ENCODE measurements around the gene ALKBH3. TPM values are rescaled to one million over a fixed set of nuclear protein-coding genes. Genes with fewer than 3 reads are reported as not detected.

Gene ALKBH3
- polyA plus RNA-seq, 4 donors, result 30.5 to 39.2 (median 32.3) TPM

GRCh38 chr11:43955381-43956118 lies 74.9 kb downstream of the ALKBH3 start:
- no peak for DNase-seq (ENCODE audit: low read depth in 4 of 4, low spot score in 3 of 4)

DNA sequence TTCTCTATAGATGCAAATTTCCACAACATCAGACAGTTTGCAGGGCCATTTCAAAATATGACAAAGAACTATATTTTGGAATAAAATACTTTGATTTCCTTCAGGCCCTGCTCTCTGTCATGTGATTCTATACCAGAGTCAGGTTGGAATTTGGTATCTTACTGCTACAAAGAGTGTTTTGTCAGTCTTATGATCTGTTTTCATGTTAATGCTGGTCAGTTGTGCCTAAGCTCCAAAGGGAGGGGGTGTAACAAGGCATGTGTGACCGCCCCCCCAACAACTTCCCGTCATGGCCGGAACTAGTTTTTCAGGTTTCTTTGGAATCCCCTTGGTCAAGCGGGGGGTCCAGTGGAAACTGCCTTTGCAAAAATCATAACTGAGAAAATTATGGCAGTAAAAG lies 76.9 kb downstream of the ALKBH3 start:
- DNase-seq (ENCODE audit: low read depth in 4 of 4, low spot score in 3 of 4), result no peak

GRCh38 chr11:43959321-43959995 lies 78.8 kb downstream of the ALKBH3 start:
- DNase-seq (ENCODE audit: low read depth in 4 of 4, low spot score in 3 of 4), result no peak

GRCh38 chr11:43962383-43963278 lies 82.0 kb downstream of the ALKBH3 start:
- no peak for DNase-seq (ENCODE audit: low read depth in 4 of 4, low spot score in 3 of 4)

DNA sequence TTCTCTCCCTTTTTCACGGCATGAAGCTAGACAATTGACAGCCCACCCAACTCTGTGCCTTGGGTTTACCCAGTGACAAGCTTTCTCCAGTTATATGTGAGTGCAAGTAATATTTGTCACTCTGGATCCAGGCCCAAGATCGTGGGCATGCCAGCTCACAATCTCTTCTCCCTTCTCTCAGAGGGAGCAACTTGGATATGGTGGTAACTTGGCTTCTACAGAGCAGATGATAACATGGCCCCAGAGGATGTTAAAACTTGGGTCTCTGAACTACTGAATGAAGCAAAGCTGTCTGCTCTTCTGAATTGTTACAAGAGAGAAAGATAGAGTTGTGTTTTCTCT lies 82.6 kb downstream of the ALKBH3 start:
- DNase-seq (ENCODE audit: low read depth in 4 of 4, low spot score in 3 of 4), result no peak

GRCh38 chr11:43967661-43968060 lies 87.0 kb downstream of the ALKBH3 start:
- DNase-seq (ENCODE audit: low read depth in 4 of 4, low spot score in 3 of 4), result no peak

GRCh38 chr11:43968719-43969118 lies 88.1 kb downstream of the ALKBH3 start:
- no peak for DNase-seq (ENCODE audit: low read depth in 4 of 4, low spot score in 3 of 4)

DNA sequence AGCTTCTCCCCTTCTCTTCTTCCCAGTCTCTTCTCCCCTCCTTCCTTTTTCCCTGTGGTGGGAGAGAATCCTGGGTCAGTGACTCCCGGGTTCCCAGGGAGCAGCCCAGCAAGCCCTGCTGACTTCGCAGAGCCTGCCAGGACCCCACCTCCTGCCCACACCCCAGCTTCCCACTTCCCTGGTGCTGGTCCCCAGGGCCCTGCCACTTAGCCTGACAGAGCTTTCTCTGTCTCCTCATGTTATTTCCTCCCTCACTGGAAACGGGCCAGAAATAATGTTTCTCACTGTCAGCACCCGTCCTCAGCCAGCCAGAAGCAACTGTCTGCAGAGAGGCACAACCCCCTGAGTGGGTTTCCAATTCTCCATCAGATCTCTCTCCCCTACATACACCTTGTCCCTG lies 88.9 kb downstream of the ALKBH3 start:
- DNase-seq (ENCODE audit: low read depth in 4 of 4, low spot score in 3 of 4), result no peak

Other genes with a start within 250 kb of the ALKBH3 start
- gene HSD17B12, start 200.1 kb upstream of the ALKBH3 start, polyA plus RNA-seq (ENCODE audit: insufficient read length in 4 of 4), result 100 to 1,000 TPM in 1 of 4 donors, 10 to 100 TPM in 3; 54.5 to 108 (median 89.0) TPM
- 10 to 100 TPM in 1 of 4 donors, 1 to 10 TPM in 3; 5.2 to 14.4 (median 8.6) TPM for gene C11orf96, start 61.8 kb downstream of the ALKBH3 start, polyA plus RNA-seq (ENCODE audit: insufficient read length in 4 of 4)
- under 1 TPM in 2 of 4 donors, not detected in 2; 0.14 to 0.16 TPM for gene ACCSL, start 167.2 kb downstream of the ALKBH3 start, polyA plus RNA-seq (ENCODE audit: insufficient read length in 4 of 4)
- 10 to 100 TPM; 19.6 to 52.3 (median 40.5) TPM for gene ACCS, start 185.4 kb downstream of the ALKBH3 start, polyA plus RNA-seq (ENCODE audit: insufficient read length in 4 of 4)
- gene EXT2, start 214.8 kb downstream of the ALKBH3 start, polyA plus RNA-seq (ENCODE audit: insufficient read length in 4 of 4), result 100 to 1,000 TPM in 1 of 4 donors, 10 to 100 TPM in 3; 64.3 to 103 (median 74.3) TPM